MCF 10A (cell line): ENCODE measurements around the gene CDH26. TPM values are rescaled to one million over a fixed set of nuclear protein-coding genes. Genes with fewer than 3 reads are reported as not detected.

Experiments used
- BruUV-seq: library from RNA; stranded (reverse); fragments of 400-500 nt; replicated peaks from 2 replicates; lab custom pipeline; 2021; lab: Mats Ljungman, UMichigan
- CTCF ChIA-PET: fragments of 300-600 bp; sonication (Branson Sonifier 250); formaldehyde crosslinking; extraction: SDS; loops from one replicate; lab custom pipeline; 2021; ENCODE audit warnings: antibody characterized with exemption, inconsistent platforms; lab: Yijun Ruan, JAX
- POLR2A ChIA-PET: fragments of 300-600, 350-650 bp; sonication (Branson Sonifier 250); formaldehyde crosslinking; extraction: SDS; loops from one replicate; lab custom pipeline; 2020; ENCODE audit warnings: antibody characterized with exemption, inconsistent platforms; lab: Yijun Ruan, JAX
- DNase-seq: peaks from one replicate; pipeline ENCODE4 v3.0.0-alpha.2; 2018; ENCODE audit not compliant: unreplicated experiment
- H3K27ac Mint-ChIP-seq: one replicate; pipeline ENCODE4 v1.8.0; 2022; ENCODE audit warnings: mild to moderate bottlenecking, low read depth, mixed read lengths; ENCODE audit not compliant: unreplicated experiment
- H3K27me3 Mint-ChIP-seq: one replicate; pipeline ENCODE4 v1.8.0; 2022; ENCODE audit warnings: mixed read lengths; ENCODE audit not compliant: insufficient read depth, unreplicated experiment
- H3K36me3 Mint-ChIP-seq: one replicate; pipeline ENCODE4 v1.8.0; 2022; ENCODE audit warnings: mild to moderate bottlenecking, moderate library complexity, mixed read lengths; ENCODE audit not compliant: insufficient read depth, unreplicated experiment
- H3K4me1 Mint-ChIP-seq: one replicate; pipeline ENCODE4 v1.8.0; 2022; ENCODE audit warnings: mixed read lengths; ENCODE audit not compliant: insufficient read depth, unreplicated experiment
- H3K4me3 Mint-ChIP-seq: one replicate; pipeline ENCODE4 v1.8.0; 2022; ENCODE audit warnings: mild to moderate bottlenecking, moderate library complexity, mixed read lengths; ENCODE audit not compliant: unreplicated experiment
- H3K9me3 Mint-ChIP-seq: one replicate; pipeline ENCODE4 v1.8.0; 2022; ENCODE audit warnings: mixed read lengths; ENCODE audit not compliant: unreplicated experiment
- CTCF ChIP-seq: fragments of 200-600 bp; IDR thresholded peaks from one replicate; pipeline ENCODE4 v1.8.0; 2022; ENCODE audit warnings: antibody characterized with exemption, mild to moderate bottlenecking; ENCODE audit not compliant: unreplicated experiment
- intact Hi-C: fragments of 100-400 bp; cut with micrococcal nuclease; formaldehyde crosslinking; loops from 2 replicates; pipeline ENCODE4 v1.14.1; 2022
- total RNA-seq: library from RNA; stranded (reverse); gene quantifications from 2 replicates; pipeline ENCODE4 v1.2.3, GENCODE V29; 2022

Gene CDH26
- total RNA-seq, 1 experiment from 2014 or later, result 0.12 TPM

GRCh38 chr20:59996108-59996507, 37.9 kb downstream of the CDH26 start:
- CTCF ChIA-PET, result interaction anchor here (0.6 to 1.3 kb wide), 5 partner anchors 41 to 1087 kb away, joined by 3 to 5 read pairs (median 3); no protein-coding TSS in a partner anchor
- no peak for TF ChIP-seq CTCF
- Mint-ChIP-seq H3K27ac (no peak overlapping the region), H3K36me3 (no peaks in the 10 kb centered on the region), H3K4me3 (no peak overlapping the region), H3K4me1 (no peaks in the 10 kb centered on the region), H3K9me3 (no peaks in the 10 kb centered on the region), H3K27me3 (no peaks in the 10 kb centered on the region)
- POLR2A ChIA-PET, result no interaction called here
- intact Hi-C loops, result no loop called here
- BruUV-seq, result no TSS peak
- no peak for DNase-seq

- intact Hi-C loops, result no loop called here
- ChIA-PET CTCF (interaction anchor here (0.6 to 1.6 kb wide), 4 partner anchors 48 to 104 kb away, joined by 3 to 6 read pairs (median 3); no protein-coding TSS in a partner anchor), POLR2A (interaction anchor here (1.0 kb wide), 1 partner anchor 11 kb away, joined by 5 read pairs; no protein-coding TSS in a partner anchor)
- BruUV-seq, result no TSS peak
- Mint-ChIP-seq H3K36me3 (no peaks in the 10 kb centered on the region), H3K4me3 (no peak overlapping the region), H3K27ac (no peak overlapping the region), H3K4me1 (no peaks in the 10 kb centered on the region), H3K27me3 (no peaks in the 10 kb centered on the region), H3K9me3 (no peaks in the 10 kb centered on the region)
- no peak for TF ChIP-seq CTCF
- DNase-seq, result no peak
These were observed 39.7 kb downstream of the CDH26 start for GRCh38 chr20:59997896-59998295.

- Mint-ChIP-seq H3K4me3 (no peak overlapping the region), H3K4me1 (no peaks in the 10 kb centered on the region), H3K36me3 (no peaks in the 10 kb centered on the region), H3K9me3 (no peaks in the 10 kb centered on the region), H3K27ac (no peak overlapping the region), H3K27me3 (no peaks in the 10 kb centered on the region)
- intact Hi-C loops, result no loop called here
- POLR2A ChIA-PET, result interaction anchor here (1.1 kb wide), 1 partner anchor 40 kb away, joined by 3 read pairs; no protein-coding TSS in a partner anchor
- no peak for DNase-seq
- BruUV-seq, result no TSS peak
- no peak for TF ChIP-seq CTCF
- CTCF ChIA-PET, result interaction anchor here (0.6 to 1.6 kb wide), 3 partner anchors 11 to 160 kb away, joined by 4 to 6 read pairs (median 5); no protein-coding TSS in a partner anchor
These were observed 41.3 kb downstream of the CDH26 start for GRCh38 chr20:59999502-59999901.

GRCh38 chr20:60000271-60001042, 42.2 kb downstream of the CDH26 start:
- no peaks in the 10 kb centered on the region for H3K27me3 Mint-ChIP-seq
- ChIA-PET POLR2A (no interaction called here), CTCF (interaction anchor here (0.6 kb wide), 2 partner anchors 52 to 161 kb away, joined by 3 to 4 read pairs; no protein-coding TSS in a partner anchor)
- H3K9me3 Mint-ChIP-seq, result no peaks in the 10 kb centered on the region
- TF ChIP-seq CTCF, result no peak
- H3K36me3 Mint-ChIP-seq, result no peaks in the 10 kb centered on the region
- DNase-seq, result no peak
- intact Hi-C loops, result no loop called here
- BruUV-seq, result no TSS peak
- no peaks in the 10 kb centered on the region for H3K4me1 Mint-ChIP-seq
- H3K4me3 Mint-ChIP-seq, result no peak overlapping the region
- no peak overlapping the region for H3K27ac Mint-ChIP-seq
